ENCODE results near the gene UGT1A8.

DNA sequence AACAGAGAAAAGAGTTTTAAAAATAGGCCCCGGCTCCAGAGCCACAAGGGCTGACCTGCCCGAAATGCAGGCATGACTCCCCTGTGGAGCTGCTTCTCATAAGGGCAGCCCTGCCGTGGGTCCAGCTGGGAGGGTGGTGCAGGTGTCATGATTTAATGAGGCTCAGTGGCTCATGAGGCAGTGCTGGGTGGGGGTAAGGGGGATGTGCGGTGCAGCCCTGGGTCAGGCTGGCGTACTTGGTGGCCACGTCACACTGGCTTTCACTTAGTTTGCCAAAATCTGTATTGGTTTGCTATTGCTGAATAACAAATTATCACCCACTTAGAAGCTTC is 203.3 kb downstream of the UGT1A8 start:
- TF ChIP-seq, protein P1, sequence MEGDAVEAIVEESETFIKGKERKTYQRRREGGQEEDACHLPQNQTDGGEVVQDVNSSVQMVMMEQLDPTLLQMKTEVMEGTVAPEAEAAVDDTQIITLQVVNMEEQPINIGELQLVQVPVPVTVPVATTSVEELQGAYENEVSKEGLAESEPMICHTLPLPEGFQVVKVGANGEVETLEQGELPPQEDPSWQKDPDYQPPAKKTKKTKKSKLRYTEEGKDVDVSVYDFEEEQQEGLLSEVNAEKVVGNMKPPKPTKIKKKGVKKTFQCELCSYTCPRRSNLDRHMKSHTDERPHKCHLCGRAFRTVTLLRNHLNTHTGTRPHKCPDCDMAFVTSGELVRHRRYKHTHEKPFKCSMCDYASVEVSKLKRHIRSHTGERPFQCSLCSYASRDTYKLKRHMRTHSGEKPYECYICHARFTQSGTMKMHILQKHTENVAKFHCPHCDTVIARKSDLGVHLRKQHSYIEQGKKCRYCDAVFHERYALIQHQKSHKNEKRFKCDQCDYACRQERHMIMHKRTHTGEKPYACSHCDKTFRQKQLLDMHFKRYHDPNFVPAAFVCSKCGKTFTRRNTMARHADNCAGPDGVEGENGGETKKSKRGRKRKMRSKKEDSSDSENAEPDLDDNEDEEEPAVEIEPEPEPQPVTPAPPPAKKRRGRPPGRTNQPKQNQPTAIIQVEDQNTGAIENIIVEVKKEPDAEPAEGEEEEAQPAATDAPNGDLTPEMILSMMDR (IDR thresholded peaks at IDR 0.05): no peak
- TF ChIP-seq POLR2AphosphoS5 (IDR thresholded peaks at IDR 0.05; ENCODE audit: insufficient read depth in 1 of 2, low read depth in 1 of 2): no peak
- no peak for TF ChIP-seq POLR2A (IDR thresholded peaks at IDR 0.05)

All from vagina (tissue), 2 donors.